DMS79 (cell line): ENCODE results near the gene CXCR6.
A peak's percentile ranks its signal among the peaks of the same experiment; 100 is the strongest.

ENCODE experiments used
- DNase-seq: peaks from one replicate; lab custom pipeline; 2025; lab: John Stamatoyannopoulos, UW

The CXCR6 gene

GRCh38 chr3:45948881-45949280, 5.6 kb downstream of the CXCR6 start:
- no peak for DNase-seq

GRCh38 chr3:45949432-45949831, 6.2 kb downstream of the CXCR6 start:
- no peak for DNase-seq

GRCh38 chr3:45950131-45950530, 6.9 kb downstream of the CXCR6 start:
- DNase-seq = no peak

GRCh38 chr3:45950686-45951600, 7.7 kb downstream of the CXCR6 start:
- DNase-seq = no peak

- DNase-seq = no peak
Measured at GRCh38 chr3:45951946-45952345, 8.7 kb downstream of the CXCR6 start.

- no peak for DNase-seq
Measured at GRCh38 chr3:45952456-45952855, 9.2 kb downstream of the CXCR6 start.

- DNase-seq = no peak
Measured at GRCh38 chr3:45953536-45953935, 10.3 kb downstream of the CXCR6 start.

- DNase-seq = no peak
Measured at GRCh38 chr3:45954306-45954705, 11.0 kb downstream of the CXCR6 start.

GRCh38 chr3:45955017-45955647, 11.9 kb downstream of the CXCR6 start:
- no peak for DNase-seq

- DNase-seq = no peak
Measured at GRCh38 chr3:45955706-45956105, 12.4 kb downstream of the CXCR6 start.

- DNase-seq = no peak
Measured at GRCh38 chr3:45957586-45957985, 14.3 kb downstream of the CXCR6 start.

- no peak for DNase-seq
Measured at GRCh38 chr3:45958321-45958791, 15.1 kb downstream of the CXCR6 start.

GRCh38 chr3:45959201-45959600, 15.9 kb downstream of the CXCR6 start:
- DNase-seq = no peak

- no peak for DNase-seq
Measured at GRCh38 chr3:45960289-45960688, 17.0 kb downstream of the CXCR6 start.

GRCh38 chr3:45962033-45962432, 18.8 kb downstream of the CXCR6 start:
- no peak for DNase-seq

- DNase-seq = no peak
Measured at GRCh38 chr3:45964139-45964538, 20.9 kb downstream of the CXCR6 start.

GRCh38 chr3:45965253-45965652, 22.0 kb downstream of the CXCR6 start:
- no peak for DNase-seq

GRCh38 chr3:45965653-45966052, 22.4 kb downstream of the CXCR6 start:
- no peak for DNase-seq

GRCh38 chr3:45966371-45966791, 23.1 kb downstream of the CXCR6 start:
- no peak for DNase-seq

GRCh38 chr3:45966950-45967640, 23.8 kb downstream of the CXCR6 start:
- DNase-seq = peak; percentile 1

- no peak for DNase-seq
Measured at GRCh38 chr3:45967724-45968123, 24.5 kb downstream of the CXCR6 start.

GRCh38 chr3:45968149-45968548, 24.9 kb downstream of the CXCR6 start:
- no peak for DNase-seq

GRCh38 chr3:45968706-45969105, 25.4 kb downstream of the CXCR6 start:
- DNase-seq = no peak
